Stimulated activated CD4-positive, alpha-beta T cell treated with anti-CD3 and anti-CD28 coated beads, Interleukin-2, amount 100 ng/mL, for 48 hours (primary cell): ENCODE data around the gene FNDC5.
"Not testable (repeated sequence)": the region's sequence is repeated elsewhere in the genome, so short reads cannot be mapped to it uniquely, and the experiment has no call there.

Experiments used
- DNase-seq, 2 donors: peaks; one replicate each; pipeline ENCODE4 v3.0.0-alpha.2; 2020

Gene FNDC5

GRCh38 chr1:32870615-32871363 is at the start of gene FNDC5:
Gene FNDC5 (minus strand): TSS chr1:32870912.
- no peak for DNase-seq

GRCh38 chr1:32919811-32920733 is 49.4 kb upstream of the FNDC5 start:
- DNase-seq = no peak

- no peak for DNase-seq
Observed at GRCh38 chr1:32918179-32918578, 47.5 kb upstream of the FNDC5 start.

DNA sequence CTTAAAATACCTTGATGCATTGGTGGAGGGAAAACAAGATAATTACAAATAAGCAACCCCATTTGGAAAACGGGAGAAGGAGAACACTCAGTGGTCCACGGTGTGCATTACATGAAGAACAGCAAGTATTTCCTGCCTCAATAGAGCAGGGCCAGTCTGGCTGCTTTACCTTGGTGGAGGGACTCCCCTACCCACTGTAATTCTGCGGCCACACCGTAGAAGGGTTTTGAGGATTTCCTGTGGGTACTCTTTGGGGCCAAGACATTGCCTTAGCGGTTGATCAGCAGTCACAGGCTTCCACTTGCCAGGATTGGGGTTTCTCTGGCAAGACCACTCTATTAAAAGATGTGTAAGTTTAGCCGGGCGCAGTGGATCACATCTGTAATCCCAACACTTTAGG is 46.8 kb upstream of the FNDC5 start:
- no peak for DNase-seq

DNA sequence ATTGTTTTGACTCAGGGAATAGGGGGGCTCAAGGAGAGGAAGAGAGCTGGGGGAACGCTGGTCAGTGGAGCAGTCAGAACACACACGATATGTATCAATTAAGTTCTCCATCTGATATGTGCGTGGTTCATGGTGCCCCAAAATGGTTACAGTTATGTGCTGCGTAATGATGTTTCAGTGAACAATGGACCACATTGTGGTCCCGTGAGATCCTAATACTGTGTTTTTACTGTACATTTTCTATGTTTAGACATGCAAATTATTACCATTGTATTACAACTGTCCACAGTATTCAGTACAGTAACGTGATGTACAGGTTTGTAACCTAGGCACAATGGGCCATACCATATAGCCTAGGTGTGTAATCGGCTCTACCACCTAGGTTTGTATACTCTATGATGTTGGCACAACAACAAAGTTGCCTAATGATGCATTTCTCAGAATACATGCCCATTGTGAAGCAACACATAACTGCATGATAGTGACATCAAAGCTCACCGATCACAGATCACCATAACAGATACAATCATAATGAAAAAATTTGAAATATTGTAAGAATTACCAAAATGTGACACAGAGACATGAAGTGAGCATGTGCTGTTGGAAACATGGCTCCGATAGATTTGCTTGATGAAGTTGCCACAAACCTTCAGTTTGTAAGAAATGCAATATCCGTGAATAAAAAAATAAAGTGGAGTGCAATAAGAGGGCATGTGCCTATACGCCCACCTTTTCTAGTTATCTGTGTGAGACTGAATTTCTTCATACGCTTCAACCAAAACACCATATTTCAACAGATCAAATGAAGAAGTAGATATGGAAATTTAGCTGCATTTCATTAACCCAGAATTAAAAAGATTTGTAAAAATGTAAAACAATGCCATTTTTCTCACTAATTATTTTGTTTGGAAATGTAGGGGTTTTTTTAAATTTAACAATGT is 45.3 kb upstream of the FNDC5 start:
- DNase-seq = no peak

DNA sequence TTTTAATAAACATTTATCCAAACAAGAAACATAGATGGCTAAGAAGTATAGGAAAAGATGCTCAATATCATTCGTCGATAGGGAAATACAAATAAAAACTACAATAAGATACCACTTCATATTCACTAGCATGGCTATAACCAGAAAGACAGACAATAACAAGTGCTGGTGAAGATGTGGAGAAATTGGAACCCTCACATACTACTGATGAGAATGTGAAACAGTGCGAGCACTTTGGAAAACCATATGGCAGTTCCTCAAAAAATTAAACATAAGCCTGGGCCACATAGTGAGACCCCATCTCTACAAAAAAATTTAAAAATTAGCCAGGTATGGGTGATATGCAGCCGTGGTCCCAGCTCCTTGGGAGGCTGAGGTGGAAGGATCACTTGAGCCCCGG is 39.6 kb upstream of the FNDC5 start:
- DNase-seq = no peak

DNA sequence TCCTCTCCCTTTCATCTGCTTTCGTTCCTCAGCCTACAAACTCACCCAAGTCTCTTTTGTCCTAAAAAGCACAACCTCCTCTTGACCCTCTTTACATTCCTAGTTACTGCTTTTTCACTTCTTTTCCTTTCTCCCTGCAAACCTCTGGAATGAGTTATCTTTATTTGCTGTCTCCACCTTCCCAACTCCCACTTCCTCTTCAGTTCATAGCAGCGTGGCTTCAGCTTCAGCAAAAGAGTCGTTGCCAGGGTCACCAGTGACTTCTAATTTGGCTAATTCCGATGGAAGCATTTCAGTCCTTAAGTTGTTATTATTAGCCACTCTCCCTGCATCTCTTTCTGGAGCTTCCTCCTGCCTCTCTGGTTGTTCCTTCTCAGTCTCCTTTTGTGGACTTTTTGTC is 36.7 kb upstream of the FNDC5 start:
- no peak for DNase-seq

- DNase-seq = no peak
Observed at GRCh38 chr1:32906654-32907053, 35.9 kb upstream of the FNDC5 start.

GRCh38 chr1:32905588-32905987 is 34.9 kb upstream of the FNDC5 start:
- DNase-seq = not testable (repeated sequence)

DNA sequence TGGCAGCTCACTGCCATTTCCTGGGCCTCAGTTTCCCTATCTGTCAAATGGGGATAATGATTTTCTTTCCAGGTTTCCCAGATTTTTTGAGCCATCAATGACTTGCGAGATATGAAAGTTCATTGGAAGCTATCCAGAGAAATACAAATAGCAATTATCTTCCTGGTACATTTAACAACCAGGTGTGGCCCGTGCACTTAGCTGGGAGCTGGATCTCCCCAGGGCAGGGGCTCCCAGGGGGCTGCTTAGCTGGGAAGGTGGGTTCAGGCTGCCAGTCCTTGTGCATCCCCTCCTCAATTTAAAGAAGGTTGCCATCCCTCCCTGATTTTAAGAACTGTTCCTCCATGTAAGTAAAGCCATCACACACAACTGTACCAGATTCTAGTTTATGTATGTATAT is 34.1 kb upstream of the FNDC5 start:
- no peak for DNase-seq

DNA sequence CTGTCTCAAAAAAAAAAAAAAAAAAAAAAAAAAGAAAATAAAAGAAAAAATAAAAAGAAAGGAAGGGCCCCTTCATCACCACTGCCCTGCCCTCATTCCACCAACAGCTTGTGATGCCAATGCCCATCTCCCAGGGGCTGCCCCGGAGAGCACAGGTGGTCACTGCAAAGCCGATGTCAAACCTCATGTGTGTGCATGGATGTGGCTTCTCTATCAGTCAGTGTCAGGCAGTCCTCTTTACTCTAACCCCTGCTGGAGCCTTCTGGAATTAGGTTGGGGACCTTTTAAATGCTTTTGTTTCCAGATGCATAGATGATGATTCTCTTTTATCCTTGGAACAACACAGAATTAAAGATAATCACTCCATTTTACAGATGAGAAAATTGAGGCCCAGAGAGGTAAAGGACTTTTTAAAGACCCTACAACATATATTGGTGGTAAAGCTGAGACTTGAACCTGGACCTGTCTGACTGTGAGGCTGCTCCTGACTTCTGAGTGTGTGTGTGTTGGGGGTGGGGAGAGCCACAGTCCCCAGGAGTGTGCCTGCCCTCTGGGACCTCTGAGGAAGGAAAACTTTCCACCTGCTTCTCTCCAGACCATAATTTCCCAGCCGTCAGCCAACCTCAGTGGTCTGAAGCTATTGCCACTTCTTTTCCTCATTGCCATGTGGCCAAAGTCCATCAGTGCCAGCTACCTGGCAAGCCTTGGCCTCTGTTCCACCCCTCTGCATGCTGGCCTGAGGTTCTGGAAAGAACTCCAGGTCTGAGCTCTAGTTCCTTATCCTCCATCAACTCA is 33.5 kb upstream of the FNDC5 start:
- no peak for DNase-seq

- no peak for DNase-seq
Observed at GRCh38 chr1:32902535-32902920, 31.8 kb upstream of the FNDC5 start.

- DNase-seq = no peak
Observed at GRCh38 chr1:32901823-32902534, 31.3 kb upstream of the FNDC5 start.

- DNase-seq = no peak
Observed at GRCh38 chr1:32900956-32901822, 30.5 kb upstream of the FNDC5 start, which contains the start of gene TMEM54. Gene TMEM54 (minus strand): TSS chr1:32901389. CDS start chr1:32901238, 151 bp downstream.

DNA sequence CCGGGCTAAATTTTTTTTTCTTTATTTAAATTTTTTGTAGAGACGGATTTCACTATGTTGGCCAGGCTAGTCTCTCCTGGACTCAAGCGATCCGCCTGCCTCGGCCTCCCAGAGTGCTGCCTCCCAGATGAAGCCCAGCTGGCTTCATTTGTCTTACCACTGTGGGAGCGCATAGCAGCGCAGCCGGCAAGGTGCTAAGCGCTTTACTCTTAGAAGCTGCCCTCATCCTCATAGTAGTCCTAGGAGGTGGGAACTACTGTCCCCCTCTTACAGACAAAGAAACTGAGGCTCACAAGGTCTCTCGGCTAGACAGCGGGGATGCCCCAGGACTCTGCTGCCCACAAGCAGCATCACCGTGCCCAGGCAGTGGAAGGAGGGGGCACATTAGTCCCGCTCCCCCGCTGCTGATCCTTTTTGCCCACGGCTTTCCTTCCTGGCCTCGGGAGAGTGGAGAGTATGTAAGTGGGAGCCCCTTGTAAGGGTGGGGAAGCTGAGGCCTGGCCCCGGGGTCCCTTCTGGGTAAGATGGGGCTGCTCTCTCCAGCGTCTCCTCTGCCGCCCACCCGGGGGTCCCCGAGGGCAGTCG is 29.8 kb upstream of the FNDC5 start:
- DNase-seq = no peak

GRCh38 chr1:32899586-32900296 is 29.0 kb upstream of the FNDC5 start:
- DNase-seq = no peak

DNA sequence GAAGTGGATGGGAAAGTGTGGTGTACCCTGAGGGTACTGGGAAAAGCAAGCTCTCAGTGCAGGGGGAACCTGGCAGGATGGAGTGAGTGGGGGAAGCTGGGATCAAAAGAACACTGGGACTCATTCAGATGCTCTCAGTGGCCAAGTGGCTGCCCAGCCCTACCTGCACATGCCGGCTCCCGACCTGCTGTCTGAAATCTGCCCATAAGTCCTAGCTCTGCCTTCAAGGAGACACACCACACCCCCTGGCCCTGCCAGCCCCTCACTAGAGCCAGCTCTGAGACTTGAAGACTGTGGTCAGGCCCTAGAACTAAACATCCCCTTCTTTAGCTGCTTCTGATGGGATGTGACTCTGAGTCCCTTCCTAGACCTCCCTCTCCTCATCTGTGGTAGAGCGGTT is 28.2 kb upstream of the FNDC5 start:
- no peak for DNase-seq

DNA sequence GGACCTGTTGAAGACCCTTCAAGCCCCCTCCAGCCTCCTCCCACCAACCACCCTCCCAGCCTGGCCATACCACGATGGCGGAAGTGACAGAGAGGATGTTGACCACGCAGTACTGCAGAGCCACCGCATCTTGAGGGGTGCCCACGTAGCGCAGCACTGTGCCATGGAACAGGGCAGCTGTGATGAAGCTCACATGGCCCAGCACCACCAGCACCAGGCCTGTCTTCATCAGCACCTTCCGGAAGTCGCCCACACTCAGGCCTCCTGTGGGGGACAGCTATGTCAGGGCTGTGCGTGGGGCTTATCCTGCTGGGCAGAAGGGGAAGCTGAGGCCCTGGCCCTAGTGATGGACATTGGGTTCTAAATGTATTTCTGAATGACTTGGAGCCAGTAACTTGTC is 27.3 kb upstream of the FNDC5 start:
- no peak for DNase-seq
